NCI-H1048 (cell line): ENCODE results near the gene ZNF587.
A peak's percentile ranks its signal among the peaks of the same experiment; 100 is the strongest.
"Not testable (repeated sequence)": the region's sequence is repeated elsewhere in the genome, so short reads cannot be mapped to it uniquely, and the experiment has no call there.

Experiments used
- DNase-seq: peaks from one replicate; lab custom pipeline; 2025; lab: John Stamatoyannopoulos, UW

Gene ZNF587

GRCh38 chr19:57823155-57823554 is 26.5 kb upstream of the ZNF587 start:
- not testable (repeated sequence) for DNase-seq

DNA sequence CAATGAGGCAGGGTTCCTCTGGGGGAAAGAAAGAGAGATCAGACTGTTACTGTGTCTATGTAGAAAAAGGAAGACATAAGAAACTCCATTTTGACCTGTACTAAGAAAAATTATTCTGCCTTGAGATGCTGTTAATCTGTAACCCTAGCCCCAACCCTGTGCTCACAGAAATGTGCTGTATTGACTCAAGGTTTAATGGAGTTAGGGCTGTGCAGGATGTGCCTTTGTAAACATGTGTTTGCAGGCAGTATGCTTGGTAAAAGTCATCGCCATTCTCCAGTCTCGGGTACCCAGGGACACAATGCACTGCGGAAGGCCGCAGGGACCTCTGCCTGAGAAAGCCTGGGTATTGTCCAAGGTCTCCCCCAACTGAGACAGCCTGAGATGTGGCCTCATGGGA is 26.1 kb upstream of the ZNF587 start:
- DNase-seq: not testable (repeated sequence)

GRCh38 chr19:57825511-57825910 is 24.1 kb upstream of the ZNF587 start:
- no peak for DNase-seq

- DNase-seq: no peak
Observed at GRCh38 chr19:57829316-57829715, 20.3 kb upstream of the ZNF587 start.

DNA sequence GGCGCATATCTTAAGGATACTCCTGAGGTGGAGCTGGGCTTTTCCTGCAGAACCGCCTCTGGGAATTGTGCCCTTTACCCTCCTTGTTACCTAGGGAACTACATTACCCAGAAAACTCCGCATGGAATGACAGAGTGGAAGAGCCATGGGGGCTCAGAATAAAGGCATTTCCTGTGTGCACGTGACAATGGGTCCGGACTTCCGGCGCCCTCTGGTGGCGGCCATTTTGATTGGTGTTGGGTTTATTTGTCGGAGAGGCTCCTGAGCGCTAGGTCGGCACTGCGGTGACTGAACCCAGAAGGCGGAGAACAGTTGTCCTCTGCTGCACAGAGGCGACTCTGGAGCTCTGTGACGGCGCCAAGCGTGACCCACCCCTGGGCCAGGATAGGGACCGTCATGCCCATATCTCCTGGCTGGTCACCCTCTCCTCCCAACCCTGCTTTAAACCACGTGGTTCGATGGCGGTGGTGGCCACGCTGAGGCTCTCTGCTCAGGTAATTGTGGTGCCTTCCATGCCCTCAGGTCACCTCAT is 19.5 kb upstream of the ZNF587 start, which contains the start of gene ZNF587B:
ZNF587B (plus strand) TSS at position 229 of the 532 bp plus-strand sequence; CDS start at position 459, 230 bp downstream.
- no peak for DNase-seq

GRCh38 chr19:57836991-57837390 is 12.7 kb upstream of the ZNF587 start:
- DNase-seq: not testable (repeated sequence)

DNA sequence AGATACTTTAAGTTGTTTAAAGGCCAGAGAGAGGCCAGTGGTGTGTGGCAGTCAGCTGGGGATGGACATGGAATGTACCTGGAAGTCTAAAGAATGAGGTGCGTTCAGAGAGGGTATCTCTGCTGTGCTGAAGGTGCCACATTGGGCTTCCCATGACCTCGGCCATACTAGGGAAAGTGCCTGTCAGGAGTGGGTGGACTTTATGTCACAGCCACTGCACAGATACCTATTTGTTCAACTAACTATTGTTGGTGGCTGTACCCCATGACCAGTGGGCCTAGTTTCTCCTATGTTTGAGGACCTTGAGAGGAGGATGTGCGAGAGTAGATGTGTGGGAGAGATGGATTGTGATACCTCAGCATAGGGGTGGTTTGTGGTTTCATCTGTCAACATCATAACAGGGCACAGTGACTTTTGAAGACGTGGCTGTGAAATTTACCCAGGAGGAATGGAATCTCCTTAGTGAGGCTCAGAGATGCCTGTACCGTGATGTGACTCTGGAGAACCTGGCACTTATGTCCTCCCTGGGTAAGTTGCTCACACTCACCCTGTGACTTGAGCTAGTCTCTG is 11.0 kb upstream of the ZNF587 start:
- DNase-seq: not testable (repeated sequence)

DNA sequence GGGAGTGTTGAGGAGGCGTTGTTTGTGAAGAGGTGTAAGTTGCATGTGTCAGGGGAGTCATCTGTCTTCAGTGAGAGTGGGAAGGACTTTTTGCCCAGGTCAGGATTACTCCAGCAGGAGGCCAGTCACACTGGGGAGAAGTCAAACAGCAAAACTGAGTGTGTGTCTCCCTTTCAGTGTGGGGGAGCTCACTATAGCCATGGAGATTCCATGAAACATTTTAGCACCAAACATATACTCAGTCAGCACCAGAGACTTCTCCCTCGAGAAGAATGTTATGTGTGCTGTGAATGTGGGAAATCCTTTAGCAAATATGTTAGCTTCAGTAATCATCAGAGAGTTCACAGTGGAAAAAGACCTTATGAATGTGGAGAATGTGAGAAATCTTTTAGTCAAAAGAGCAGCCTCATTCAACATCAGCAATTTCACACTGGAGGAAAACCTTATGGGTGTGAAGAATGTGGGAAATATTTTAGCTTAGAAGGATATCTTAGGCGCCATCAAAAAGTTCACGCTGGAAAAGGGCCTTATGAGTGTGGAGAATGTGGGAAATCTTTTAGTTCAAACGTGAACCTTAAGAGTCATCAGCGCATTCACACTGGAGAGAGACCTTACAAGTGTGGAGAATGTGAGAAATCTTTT is 8.4 kb upstream of the ZNF587 start:
- DNase-seq: no peak

DNA sequence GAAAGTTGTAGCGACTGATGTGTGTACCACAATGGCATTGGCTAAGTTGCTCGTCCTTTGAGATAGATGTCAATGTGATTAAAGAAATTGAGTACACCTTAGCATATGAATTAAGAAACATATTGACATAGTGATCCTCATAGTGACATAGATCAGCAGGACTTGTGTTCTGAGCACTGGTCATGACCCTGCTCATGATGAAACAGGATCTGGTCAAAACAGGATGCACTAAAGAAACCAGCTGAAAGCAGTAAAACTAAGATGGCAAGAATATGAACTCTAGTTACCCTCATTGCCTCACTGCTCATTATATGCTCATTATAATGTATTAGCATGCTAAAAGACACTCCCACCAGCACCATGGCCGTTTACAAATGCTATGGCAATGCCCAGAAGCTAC is 2.5 kb upstream of the ZNF587 start:
- not testable (repeated sequence) for DNase-seq

DNA sequence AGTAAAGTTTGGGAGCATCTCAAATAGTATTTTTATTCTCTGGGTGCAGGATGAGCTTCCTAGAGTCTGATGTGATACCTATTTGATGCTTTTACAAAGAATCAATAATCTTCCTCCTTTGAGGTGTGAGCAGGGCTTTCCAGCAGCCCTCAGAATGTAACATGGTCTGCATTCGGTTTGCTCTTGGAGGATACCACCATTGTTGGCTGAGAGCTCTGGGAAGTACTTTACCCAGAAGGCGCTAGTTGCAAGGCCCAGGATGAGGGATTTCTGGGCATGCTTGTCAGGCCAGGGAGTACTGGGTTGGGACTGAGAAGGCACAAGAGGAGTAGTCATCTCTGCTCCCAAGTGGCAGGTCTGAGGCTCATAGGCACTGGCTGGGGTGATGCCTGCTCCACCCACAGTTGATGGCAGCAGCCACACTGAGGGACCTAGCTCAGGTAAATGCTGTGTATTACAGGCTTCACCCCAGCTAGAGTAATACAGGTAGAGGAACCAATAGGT is 445 bp upstream of the ZNF587 start:
- DNase-seq: not testable (repeated sequence)

DNA sequence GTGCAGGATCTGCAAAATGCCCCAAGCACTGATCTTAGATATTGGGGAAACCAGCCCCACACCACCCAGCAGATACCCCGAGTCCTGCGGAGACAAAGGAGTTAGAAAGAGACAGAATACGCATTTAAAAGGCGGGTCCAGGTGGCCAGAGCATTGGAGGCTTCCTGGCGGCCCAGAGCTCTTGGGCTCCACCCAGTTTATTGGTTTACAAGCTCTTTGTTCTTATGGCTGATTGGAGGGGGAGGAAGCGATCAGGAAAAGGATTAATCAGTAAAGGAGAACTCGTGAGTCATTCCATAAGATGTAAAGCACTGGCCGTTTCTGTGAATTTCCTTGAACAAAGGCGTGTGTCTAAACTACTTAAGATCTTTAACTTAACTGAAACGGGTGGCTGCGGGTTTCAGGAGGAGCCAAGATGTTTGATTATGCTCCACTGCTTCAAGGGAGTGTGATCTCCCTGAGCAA is 926 bp downstream of the ZNF587 start:
- peak; percentile 44 for DNase-seq

DNA sequence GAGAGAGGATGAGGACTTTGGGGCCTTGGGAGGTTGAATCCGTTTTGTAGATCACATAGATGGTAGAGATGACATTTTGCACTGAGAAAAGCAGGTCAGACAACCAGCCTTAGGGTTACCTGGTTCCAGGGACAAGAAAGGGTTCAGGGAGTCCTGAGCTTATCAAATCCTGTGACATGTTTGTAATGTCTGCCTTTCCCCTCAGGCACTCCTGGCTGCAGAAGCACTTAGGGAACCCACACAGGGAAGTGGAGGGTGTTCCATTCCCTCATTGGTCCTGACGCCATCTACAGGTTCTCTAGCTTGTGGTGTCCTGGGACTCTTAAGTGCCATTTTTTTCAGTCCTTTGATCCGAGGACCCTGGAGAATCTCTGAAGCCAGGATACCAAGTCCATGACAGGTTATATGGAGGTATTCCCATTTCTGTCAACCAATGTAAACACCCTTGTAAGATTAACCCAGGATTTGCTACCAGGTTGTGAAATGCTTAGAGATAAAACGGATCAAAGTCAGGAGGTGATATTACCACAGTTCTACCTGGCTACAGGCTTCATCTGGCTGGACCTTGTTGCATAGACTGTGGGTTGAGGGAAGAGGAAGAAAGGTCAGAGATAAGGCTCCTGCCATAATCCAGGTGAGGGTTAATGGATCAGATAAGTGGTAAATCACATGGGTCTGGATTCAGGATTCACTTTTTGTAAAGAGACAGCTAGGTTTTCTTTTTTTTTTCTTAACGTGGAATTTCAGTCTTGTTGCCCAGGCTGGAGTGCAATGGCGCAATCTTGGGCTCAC is 2.3 kb downstream of the ZNF587 start:
- not testable (repeated sequence) for DNase-seq

DNA sequence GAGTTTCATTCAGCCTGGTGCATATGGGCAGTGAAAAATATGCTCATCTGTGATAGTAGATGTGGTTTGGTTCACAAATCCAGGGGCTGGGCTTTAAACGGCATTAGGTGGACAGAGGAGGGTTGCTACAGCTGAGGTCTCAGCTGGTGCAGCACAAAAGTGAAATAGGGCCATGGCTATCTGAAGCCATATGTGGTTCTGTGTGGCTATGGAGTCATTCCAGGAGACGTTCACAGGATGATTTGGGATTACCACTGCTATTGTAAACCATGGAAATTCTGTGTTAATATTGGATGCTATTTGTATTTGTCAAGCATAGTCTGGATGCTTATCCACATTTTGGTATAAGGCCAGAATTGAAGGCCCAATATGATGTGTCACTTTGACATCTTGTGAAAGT is 4.5 kb downstream of the ZNF587 start:
- DNase-seq: not testable (repeated sequence)

DNA sequence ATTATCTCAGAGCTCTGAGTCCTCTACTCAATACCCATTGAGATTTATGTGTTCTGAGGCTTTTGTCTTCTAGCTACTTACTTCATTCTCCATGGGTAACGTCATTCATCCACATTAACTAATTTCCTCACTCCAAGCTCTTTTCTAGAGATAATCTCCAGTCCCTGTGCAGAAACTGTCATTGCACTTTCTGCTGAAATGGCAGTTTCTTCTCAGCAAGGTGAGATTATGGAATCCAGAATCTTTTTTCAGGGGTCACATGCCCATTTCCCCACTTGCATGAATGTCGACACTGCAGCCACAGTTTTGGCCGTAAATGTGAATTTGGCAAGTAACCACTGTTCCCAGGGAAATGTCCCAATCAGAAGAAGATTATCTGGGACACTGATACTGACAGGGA is 12.7 kb downstream of the ZNF587 start:
- DNase-seq: not testable (repeated sequence)

GRCh38 chr19:57867868-57868492 is 18.3 kb downstream of the ZNF587 start:
- no peak for DNase-seq

DNA sequence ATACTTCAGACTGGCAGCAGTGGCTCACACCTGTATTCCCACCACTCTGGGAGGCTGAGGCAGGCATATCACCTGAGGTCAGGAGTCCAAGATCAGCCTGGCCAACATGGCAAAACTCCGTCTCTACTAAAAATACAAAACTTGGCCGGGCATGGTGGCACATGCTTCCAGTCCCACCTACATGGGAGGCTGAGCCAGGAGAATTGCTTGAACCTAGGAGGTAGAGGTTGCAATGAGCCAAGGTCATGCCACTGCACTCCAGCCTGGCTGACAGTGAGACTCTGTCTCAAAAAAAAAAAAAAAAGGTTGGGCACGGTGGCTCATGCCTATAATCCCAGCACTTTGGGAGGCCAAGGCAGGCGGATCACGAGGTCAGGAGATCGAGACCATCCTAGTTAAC is 20.0 kb downstream of the ZNF587 start:
- DNase-seq: not testable (repeated sequence)

- DNase-seq: no peak
Observed at GRCh38 chr19:57870225-57870624, 20.6 kb downstream of the ZNF587 start.

- DNase-seq: no peak
Observed at GRCh38 chr19:57872450-57872849, 22.8 kb downstream of the ZNF587 start.

- DNase-seq: not testable (repeated sequence)
Observed at GRCh38 chr19:57873883-57874799, 24.5 kb downstream of the ZNF587 start.

GRCh38 chr19:57886046-57886445 is 36.4 kb downstream of the ZNF587 start:
- no peak for DNase-seq
